ENCODE data around the gene CELA1.

Gene CELA1

GRCh38 chr12:51374361-51374760 lies 27.9 kb upstream of the CELA1 start:
- no peak for DNase-seq

- no peak for DNase-seq
These were observed 26.7 kb upstream of the CELA1 start for GRCh38 chr12:51373187-51373586.

- DNase-seq: no peak
These were observed 25.5 kb upstream of the CELA1 start for GRCh38 chr12:51372021-51372420.

GRCh38 chr12:51371295-51371953 lies 24.9 kb upstream of the CELA1 start:
- no peak for DNase-seq

- DNase-seq: no peak
These were observed 24.2 kb upstream of the CELA1 start for GRCh38 chr12:51370667-51371066.

GRCh38 chr12:51369581-51369980 lies 23.1 kb upstream of the CELA1 start:
- no peak for DNase-seq

GRCh38 chr12:51368640-51369517 lies 22.4 kb upstream of the CELA1 start:
- DNase-seq: peak; percentile 85

- DNase-seq: no peak
These were observed 18.8 kb upstream of the CELA1 start for GRCh38 chr12:51365276-51365675.

GRCh38 chr12:51364001-51364400 lies 17.5 kb upstream of the CELA1 start:
- DNase-seq: no peak

GRCh38 chr12:51362747-51363342 lies 16.4 kb upstream of the CELA1 start:
- DNase-seq: no peak

GRCh38 chr12:51362307-51362706 lies 15.8 kb upstream of the CELA1 start:
- DNase-seq: no peak

- no peak for DNase-seq
These were observed 14.9 kb upstream of the CELA1 start for GRCh38 chr12:51361161-51362016.

- no peak for DNase-seq
These were observed 13.8 kb upstream of the CELA1 start for GRCh38 chr12:51360315-51360714.

GRCh38 chr12:51359851-51360250 lies 13.4 kb upstream of the CELA1 start:
- no peak for DNase-seq

- no peak for DNase-seq
These were observed 12.0 kb upstream of the CELA1 start for GRCh38 chr12:51358496-51358895.

- DNase-seq: no peak
These were observed 11.0 kb upstream of the CELA1 start for GRCh38 chr12:51357374-51358047.

GRCh38 chr12:51351913-51352532 lies 5.5 kb upstream of the CELA1 start:
- peak; percentile 56 for DNase-seq

GRCh38 chr12:51349026-51349425 lies 2.5 kb upstream of the CELA1 start:
- DNase-seq: no peak

- DNase-seq: no peak
These were observed 1.6 kb upstream of the CELA1 start for GRCh38 chr12:51348116-51348515.

- no peak for DNase-seq
These were observed 798 bp downstream of the CELA1 start for GRCh38 chr12:51345681-51346080.

- DNase-seq: no peak
These were observed 3.3 kb downstream of the CELA1 start for GRCh38 chr12:51343201-51343600.

GRCh38 chr12:51342416-51342815 lies 4.1 kb downstream of the CELA1 start:
- no peak for DNase-seq

Data from stimulated activated CD8-positive, alpha-beta memory T cell treated with anti-CD3 and anti-CD28 coated beads, Interleukin-4, amount 100 ng/mL, for 48 hours (primary cell).